ENCODE results near the gene SERPINA4.

- TF ChIP-seq TAF1 (IDR thresholded peaks at IDR 0.05; ENCODE audit: borderline replicate concordance, low read depth, low read length) (no peak), POLR2A (IDR thresholded peaks at IDR 0.05; ENCODE audit: low read depth, low read length) (no peak)
Measured at GRCh38 chr14:94591073-94591472, 29.8 kb downstream of the SERPINA4 start.

Measured in GM12892 (cell line).